Neutrophil (primary cell): Measurements from ENCODE around the gene TAB2.

Experiments used
- H3K27ac ChIP-seq: fragments of 200-600 bp; sonication (generic); 2 replicates; pipeline ENCODE4 v1.5.1; 2016; ENCODE audit warnings: mild to moderate bottlenecking, moderate library complexity
- H3K27me3 ChIP-seq: fragments of 200-600 bp; sonication (generic); 2 replicates; pipeline ENCODE4 v1.6.0; 2016; ENCODE audit warnings: mild to moderate bottlenecking
- H3K36me3 ChIP-seq: fragments of 200-600 bp; sonication (generic); 2 replicates; pipeline ENCODE4 v1.5.1; 2017
- H3K4me1 ChIP-seq, 2 experiments: fragments of 200-600 bp in 1 of 2; sonication (generic) in 1 of 2; 1 replicate in 1 of 2; 2 replicates in 1 of 2; pipeline versions ENCODE4 v1.5.1 to v1.6.1; 2013 to 2016; ENCODE audit warnings: low read depth in 1 of 2, low read length in 1 of 2, mild to moderate bottlenecking in 1 of 2, moderate library complexity in 1 of 2; ENCODE audit not compliant: control insufficient read depth in 1 of 2, insufficient read depth in 1 of 2
- H3K4me3 ChIP-seq, 2 experiments: fragments of 200-600 bp in 1 of 2; sonication (generic) in 1 of 2; 1 replicate in 1 of 2; 2 replicates in 1 of 2; pipeline ENCODE4 v1.5.1; 2013 to 2016; ENCODE audit warnings: low read depth in 1 of 2, low read length in 1 of 2, mild to moderate bottlenecking in 1 of 2, moderate library complexity in 1 of 2
- H3K9me3 ChIP-seq: fragments of 200-600 bp; sonication (generic); 2 replicates; pipeline ENCODE4 v1.5.1; 2016
- CTCF ChIP-seq: fragments of 200-600 bp; sonication (generic); IDR thresholded peaks from 2 replicates; pipeline ENCODE4 v1.5.1; 2016; ENCODE audit warnings: antibody characterized with exemption

The TAB2 gene

GRCh38 chr6:149385998-149386646 lies 68.6 kb downstream of the TAB2 start:
- H3K36me3 ChIP-seq = peaks cover 33% of the 10 kb centered on the region
- no peak for TF ChIP-seq CTCF
- H3K27me3 ChIP-seq = no peaks in the 10 kb centered on the region
- H3K27ac ChIP-seq = no peak overlapping the region
- no peaks in the 10 kb centered on the region for H3K4me1 ChIP-seq
- H3K4me3 ChIP-seq = no peak overlapping the region
- no peaks in the 10 kb centered on the region for H3K9me3 ChIP-seq

GRCh38 chr6:149387779-149388512 lies 70.4 kb downstream of the TAB2 start:
- Histone ChIP-seq H3K4me3 (no peak overlapping the region), H3K27me3 (no peaks in the 10 kb centered on the region), H3K36me3 (peaks cover 22% of the 10 kb centered on the region), H3K9me3 (no peaks in the 10 kb centered on the region), H3K4me1 (no peaks in the 10 kb centered on the region), H3K27ac (no peak overlapping the region)
- TF ChIP-seq CTCF = no peak

- H3K9me3 ChIP-seq = no peaks in the 10 kb centered on the region
- H3K27me3 ChIP-seq = no peaks in the 10 kb centered on the region
- peaks cover 6% of the 10 kb centered on the region for H3K36me3 ChIP-seq
- H3K4me3 ChIP-seq = no peak overlapping the region
- TF ChIP-seq CTCF = no peak
- H3K4me1 ChIP-seq = no peaks in the 10 kb centered on the region
- H3K27ac ChIP-seq = no peak overlapping the region
Measured at GRCh38 chr6:149389509-149390297, 72.2 kb downstream of the TAB2 start.

- Histone ChIP-seq H3K27ac (no peak overlapping the region), H3K4me3 (no peak overlapping the region), H3K9me3 (no peaks in the 10 kb centered on the region), H3K4me1 (no peaks in the 10 kb centered on the region), H3K36me3 (peaks cover 8% of the 10 kb centered on the region), H3K27me3 (no peaks in the 10 kb centered on the region)
- no peak for TF ChIP-seq CTCF
Measured at GRCh38 chr6:149392093-149392492, 74.6 kb downstream of the TAB2 start.

- TF ChIP-seq CTCF = no peak
- H3K9me3 ChIP-seq = no peaks in the 10 kb centered on the region
- no peak overlapping the region for H3K27ac ChIP-seq
- H3K36me3 ChIP-seq = peaks cover 13% of the 10 kb centered on the region
- no peaks in the 10 kb centered on the region for H3K27me3 ChIP-seq
- no peaks in the 10 kb centered on the region for H3K4me1 ChIP-seq
- no peak overlapping the region for H3K4me3 ChIP-seq
Measured at GRCh38 chr6:149392535-149392934, 75.0 kb downstream of the TAB2 start.
